Kidney (tissue), 14 donors: ENCODE data around the gene DNASE1L2. TPM values are rescaled to one million over a fixed set of nuclear protein-coding genes. Genes with fewer than 3 reads are reported as not detected.

Source experiments
- DNase-seq, 5 donors: peaks; one replicate each; pipeline ENCODE4 v3.0.0-alpha.2; 2013 to 2020
- FAIRE-seq: peaks from 2 replicates; lab custom pipeline; 2012; peaks lifted over from hg19 to GRCh38; lab: Jason Lieb, UNC
- H3K27ac ChIP-seq, 2 donors: one replicate each; pipeline ENCODE4 v1.7.0; 2013; ENCODE audit warnings: low read depth in 2 of 2, low read length in 2 of 2, inconsistent platforms in 1 of 2
- H3K27me3 ChIP-seq: one replicate; pipeline ENCODE4 v1.7.1; 2013; ENCODE audit warnings: low read length, inconsistent platforms; ENCODE audit not compliant: control insufficient read depth, insufficient read depth
- H3K36me3 ChIP-seq, 3 donors: one replicate each; pipeline versions ENCODE4 v1.7.0 to v1.7.1; 2013; ENCODE audit warnings: low read length in 3 of 3, control low read depth in 1 of 3, inconsistent platforms in 1 of 3; ENCODE audit not compliant: insufficient read depth in 3 of 3, control insufficient read depth in 2 of 3
- H3K4me1 ChIP-seq, 3 donors: one replicate each; pipeline versions ENCODE4 v1.7.0 to v1.7.1; 2013; ENCODE audit warnings: low read length in 3 of 3, inconsistent platforms in 1 of 3, low read depth in 1 of 3; ENCODE audit not compliant: control insufficient read depth in 2 of 3, insufficient read depth in 2 of 3
- H3K4me3 ChIP-seq, 3 donors: one replicate each; pipeline versions ENCODE4 v1.7.0 to v1.8.1; 2013; ENCODE audit warnings: low read length in 3 of 3, control low read depth in 1 of 3, inconsistent platforms in 1 of 3
- H3K9ac ChIP-seq, 3 donors: one replicate each; pipeline versions ENCODE4 v1.7.0 to v1.7.1; 2013; ENCODE audit warnings: low read length in 3 of 3, control low read depth in 1 of 3, inconsistent platforms in 1 of 3
- H3K9me3 ChIP-seq, 3 donors: one replicate each; pipeline versions ENCODE4 v1.7.0 to v1.7.1; 2013; ENCODE audit warnings: low read length in 3 of 3, control low read depth in 1 of 3, inconsistent platforms in 1 of 3; ENCODE audit not compliant: control insufficient read depth in 2 of 3, insufficient read depth in 1 of 3
- intact Hi-C: fragments of 100-400 bp; cut with DNase I; formaldehyde crosslinking; loops from one replicate; pipeline ENCODE4 v1.11.1; 2022
- polyA plus RNA-seq: library from polyadenylated mRNA; stranded (reverse); fragments of 350-450 nt; fragmentation: Illumina TruSeq; extraction: RNeasy Lipid Tissue Mini Kit (QIAGEN cat#74804); gene quantifications from one replicate; pipeline ENCODE4 v1.2.3, GENCODE V29; 2014; ENCODE audit warnings: low read depth, low replicate concordance; ENCODE audit not compliant: insufficient read depth
- total RNA-seq: library from RNA; stranded (reverse); fragmentation: NEBNext Ultra II Directional; extraction: Animal tissue kit (Norgen Biotek cat#: 25700); gene quantifications from one replicate; pipeline ENCODE4 v1.2.1, GENCODE V29; 2021
- TF ChIP-seq, protein P1 (sequence below): IDR thresholded peaks from 3 replicates; pipeline ENCODE4 v1.5.1; 2012; ENCODE audit warnings: mild to moderate bottlenecking, moderate library complexity, borderline replicate concordance; ENCODE audit not compliant: insufficient read depth; ENCODE audit errors: extremely low read depth
- donor health status: control.
- donor health status: control.
- donor health status: control.
- donor health status: control.
- donor health status: control.
- donor health status: DM: yes; HTN: yes; CAD: no.
- donor health status: Normal renal cell carcinoma (clear cell type).

Gene DNASE1L2
- total and polyA plus RNA-seq, 2 donors from 2014 or later: 0.88 TPM

DNA sequence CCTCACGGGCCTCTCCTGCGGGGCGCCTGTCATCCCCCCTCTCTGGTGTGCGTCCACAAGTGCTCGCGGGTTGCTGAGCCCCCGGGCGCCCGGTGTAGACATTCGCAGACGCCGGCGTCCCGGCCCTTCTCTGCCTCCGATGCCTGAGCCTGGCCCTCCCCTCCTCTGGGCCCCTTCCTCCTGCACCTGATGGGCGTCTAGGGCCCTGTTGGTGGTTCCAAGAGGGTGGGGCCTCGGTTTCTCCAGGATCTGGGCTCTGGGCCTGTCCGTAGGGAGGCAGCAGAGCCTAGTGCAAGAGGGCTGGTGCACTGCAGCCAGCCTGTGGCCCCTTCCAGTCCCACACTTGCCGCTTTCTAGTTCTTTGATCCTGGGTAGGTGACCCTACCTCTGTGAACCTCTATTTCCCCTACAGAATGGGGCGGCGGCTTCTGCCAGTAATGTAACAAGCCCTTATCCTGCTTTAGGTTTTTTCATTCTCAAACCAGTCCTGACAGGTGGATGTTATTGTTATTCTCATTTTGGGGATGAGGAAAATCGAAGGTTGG, 12.2 kb upstream of the DNASE1L2 start:
- no peak for FAIRE-seq
- Histone ChIP-seq H3K4me3 (peak overlapping the region; percentile 54 to 71 (median 70)), H3K9me3 (no peaks in the 10 kb centered on the region), H3K4me1 (peaks cover 0 to 6% (median 3%) of the 10 kb centered on the region in 3 donors), H3K36me3 (peaks cover 0 to 5% (median 0%) of the 10 kb centered on the region in 3 donors), H3K9ac (peak overlapping the region; percentile 47 to 96 (median 55)), H3K27ac (peak overlapping the region; percentile 65 to 69), H3K27me3 (no peaks in the 10 kb centered on the region)
- TF ChIP-seq, protein P1, sequence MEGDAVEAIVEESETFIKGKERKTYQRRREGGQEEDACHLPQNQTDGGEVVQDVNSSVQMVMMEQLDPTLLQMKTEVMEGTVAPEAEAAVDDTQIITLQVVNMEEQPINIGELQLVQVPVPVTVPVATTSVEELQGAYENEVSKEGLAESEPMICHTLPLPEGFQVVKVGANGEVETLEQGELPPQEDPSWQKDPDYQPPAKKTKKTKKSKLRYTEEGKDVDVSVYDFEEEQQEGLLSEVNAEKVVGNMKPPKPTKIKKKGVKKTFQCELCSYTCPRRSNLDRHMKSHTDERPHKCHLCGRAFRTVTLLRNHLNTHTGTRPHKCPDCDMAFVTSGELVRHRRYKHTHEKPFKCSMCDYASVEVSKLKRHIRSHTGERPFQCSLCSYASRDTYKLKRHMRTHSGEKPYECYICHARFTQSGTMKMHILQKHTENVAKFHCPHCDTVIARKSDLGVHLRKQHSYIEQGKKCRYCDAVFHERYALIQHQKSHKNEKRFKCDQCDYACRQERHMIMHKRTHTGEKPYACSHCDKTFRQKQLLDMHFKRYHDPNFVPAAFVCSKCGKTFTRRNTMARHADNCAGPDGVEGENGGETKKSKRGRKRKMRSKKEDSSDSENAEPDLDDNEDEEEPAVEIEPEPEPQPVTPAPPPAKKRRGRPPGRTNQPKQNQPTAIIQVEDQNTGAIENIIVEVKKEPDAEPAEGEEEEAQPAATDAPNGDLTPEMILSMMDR: no peak
- DNase-seq: peak in 4 of 5 donors; percentile 46 to 87 (median 55)
- intact Hi-C loops: no loop called here

DNA sequence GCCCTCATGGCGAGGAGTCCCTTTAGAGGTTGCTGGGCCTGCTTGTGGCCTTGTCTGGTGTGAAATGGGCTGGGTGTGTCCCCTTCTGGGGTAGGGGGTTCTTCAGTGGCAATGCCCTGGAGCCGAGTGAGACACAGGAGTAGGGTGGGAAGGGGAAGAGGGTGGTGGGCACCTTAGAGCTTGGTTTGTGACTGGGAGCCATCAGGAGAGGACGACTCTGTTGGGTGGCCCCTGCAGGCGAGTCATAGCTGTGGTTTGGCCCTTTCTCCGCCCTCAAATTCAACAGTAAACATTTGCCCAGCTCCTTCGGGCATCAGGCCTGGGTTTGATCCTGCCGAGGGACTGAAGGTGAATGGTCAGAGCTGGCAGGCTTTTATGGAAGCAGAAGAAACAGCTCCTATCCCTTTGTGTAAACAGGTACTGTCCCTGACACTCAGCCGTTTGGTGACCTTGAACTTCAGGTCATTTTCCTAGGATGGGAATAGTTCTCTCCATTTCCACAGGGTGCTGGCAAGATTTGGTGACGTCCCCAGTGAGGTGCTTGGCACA, 9.9 kb upstream of the DNASE1L2 start:
- H3K4me1 ChIP-seq: peaks cover 0 to 6% (median 3%) of the 10 kb centered on the region in 3 donors
- H3K9me3 ChIP-seq: no peaks in the 10 kb centered on the region
- no peak for FAIRE-seq
- TF ChIP-seq, protein P1: no peak
- no peak for DNase-seq
- peaks cover 0 to 15% (median 3%) of the 10 kb centered on the region in 3 donors for H3K36me3 ChIP-seq
- no peak overlapping the region for H3K4me3 ChIP-seq
- no peaks in the 10 kb centered on the region for H3K27me3 ChIP-seq
- no peak overlapping the region for H3K9ac ChIP-seq
- no peak overlapping the region for H3K27ac ChIP-seq
- intact Hi-C loops: no loop called here

DNA sequence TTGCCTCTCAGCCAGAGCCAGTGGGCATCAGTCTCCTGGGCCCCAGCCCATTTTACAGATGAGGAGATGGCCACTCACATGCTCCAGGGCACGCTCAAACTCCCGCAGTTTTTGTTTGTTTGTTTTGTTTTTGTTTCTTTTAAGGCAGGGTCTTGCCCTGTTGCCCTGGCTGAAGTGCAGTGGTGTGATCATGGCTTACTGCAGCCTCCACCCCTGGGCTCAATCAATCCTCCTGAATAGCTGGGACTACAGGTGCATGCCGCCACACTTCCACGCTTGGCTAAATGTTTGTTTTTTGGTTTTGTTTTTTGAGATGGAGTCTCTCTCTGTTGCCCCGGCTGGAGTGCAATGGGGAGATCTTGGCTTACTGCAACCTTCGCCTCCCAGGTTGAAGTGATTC, 9.3 kb upstream of the DNASE1L2 start:
- Histone ChIP-seq H3K4me3 (no peak overlapping the region), H3K4me1 (peaks cover 0 to 6% (median 3%) of the 10 kb centered on the region in 3 donors), H3K9me3 (no peaks in the 10 kb centered on the region), H3K9ac (no peak overlapping the region), H3K27me3 (no peaks in the 10 kb centered on the region), H3K36me3 (peaks cover 0 to 21% (median 9%) of the 10 kb centered on the region in 3 donors), H3K27ac (no peak overlapping the region)
- DNase-seq (no peak), FAIRE-seq (no peak)
- intact Hi-C loops: no loop called here
- TF ChIP-seq, protein P1: no peak
